NCI-H82 treated with DMSO at 0.1 percent for 48 hours (cell line): ENCODE data around the gene PALM.

Experiments
- DNase-seq: peaks from one replicate; lab custom pipeline; 2025; ENCODE audit not compliant: unreplicated experiment; lab: John Stamatoyannopoulos, UW

Gene PALM

GRCh38 chr19:750640-751423, 42.1 kb downstream of the PALM start, which contains the start of gene MISP:
Gene MISP (plus strand): TSS chr19:751112. CDS start chr19:756947, 5,835 bp downstream.
- DNase-seq = no peak

- DNase-seq = no peak
Observed at GRCh38 chr19:751501-752341, 43.0 kb downstream of the PALM start.

GRCh38 chr19:752652-753517, 44.1 kb downstream of the PALM start:
- no peak for DNase-seq

GRCh38 chr19:754530-754929, 45.8 kb downstream of the PALM start:
- no peak for DNase-seq

GRCh38 chr19:755063-755462, 46.3 kb downstream of the PALM start:
- DNase-seq = no peak

GRCh38 chr19:756236-756635, 47.5 kb downstream of the PALM start:
- no peak for DNase-seq

GRCh38 chr19:756821-757688, 48.3 kb downstream of the PALM start:
- no peak for DNase-seq

GRCh38 chr19:757811-758668, 49.3 kb downstream of the PALM start:
- DNase-seq = no peak

GRCh38 chr19:763181-763580, 54.4 kb downstream of the PALM start:
- DNase-seq = no peak

- DNase-seq = no peak
Observed at GRCh38 chr19:763869-764268, 55.1 kb downstream of the PALM start.

- no peak for DNase-seq
Observed at GRCh38 chr19:764301-764700, 55.6 kb downstream of the PALM start.

GRCh38 chr19:765179-765738, 56.5 kb downstream of the PALM start:
- no peak for DNase-seq

GRCh38 chr19:768424-768823, 59.7 kb downstream of the PALM start:
- no peak for DNase-seq

- DNase-seq = no peak
Observed at GRCh38 chr19:769616-770015, 60.9 kb downstream of the PALM start.

- DNase-seq = peak; percentile 14
Observed at GRCh38 chr19:771332-771785, 62.6 kb downstream of the PALM start.

- no peak for DNase-seq
Observed at GRCh38 chr19:772063-772462, 63.3 kb downstream of the PALM start.

GRCh38 chr19:772730-773436, 64.1 kb downstream of the PALM start:
- no peak for DNase-seq

- DNase-seq = no peak
Observed at GRCh38 chr19:776549-776948, 67.8 kb downstream of the PALM start.
